GM18907 (cell line): ENCODE measurements around the gene DIPK1A.

Source experiments
- ATAC-seq: cut with Tn5 transposase; IDR thresholded peaks from one replicate; pipeline ENCODE4 v1.9.1; 2021; ENCODE audit warnings: mild to moderate bottlenecking, moderate library complexity; ENCODE audit not compliant: unreplicated experiment

The DIPK1A gene

GRCh38 chr1:92808381-92808780, 152.9 kb downstream of the DIPK1A start:
- ATAC-seq: no peak

- no peak for ATAC-seq
These were observed 156.0 kb downstream of the DIPK1A start for GRCh38 chr1:92805216-92805615.

GRCh38 chr1:92804721-92805201, 156.5 kb downstream of the DIPK1A start:
- ATAC-seq: no peak

GRCh38 chr1:92803140-92803887, 157.9 kb downstream of the DIPK1A start:
- no peak for ATAC-seq

GRCh38 chr1:92797961-92798360, 163.3 kb downstream of the DIPK1A start:
- ATAC-seq: no peak

- ATAC-seq: no peak
These were observed 164.0 kb downstream of the DIPK1A start for GRCh38 chr1:92797297-92797696.

- no peak for ATAC-seq
These were observed 166.1 kb downstream of the DIPK1A start for GRCh38 chr1:92795166-92795565.

- no peak for ATAC-seq
These were observed 168.9 kb downstream of the DIPK1A start for GRCh38 chr1:92792340-92792782.
